Umbilical cord (tissue), 2 donors: ENCODE results near the gene ADORA1. TPM values are rescaled to one million over a fixed set of nuclear protein-coding genes. Genes with fewer than 3 reads are reported as not detected.

Source experiments
- DNase-seq: peaks from one replicate; pipeline ENCODE4 v3.0.0-alpha.2; 2015; ENCODE audit warnings: low spot score
- total RNA-seq: library from RNA; depleted of rRNA; stranded (reverse); fragments of >200 nt; gene quantifications from one replicate; pipeline ENCODE4 v1.2.3, GENCODE V29; 2014; ENCODE audit warnings: low replicate concordance; ENCODE audit not compliant: insufficient read depth

ADORA1 gene
- total RNA-seq, 1 donor from 2014 or later = 5.8 TPM

- no peak for DNase-seq
Observed at GRCh38 chr1:203156280-203156679, 28.8 kb downstream of the ADORA1 start.

GRCh38 chr1:203158423-203158822 is 30.9 kb downstream of the ADORA1 start:
- no peak for DNase-seq

- no peak for DNase-seq
Observed at GRCh38 chr1:203158960-203159665, 31.6 kb downstream of the ADORA1 start.

- DNase-seq = no peak
Observed at GRCh38 chr1:203159844-203160243, 32.3 kb downstream of the ADORA1 start.

- no peak for DNase-seq
Observed at GRCh38 chr1:203161175-203161574, 33.6 kb downstream of the ADORA1 start.

- DNase-seq = no peak
Observed at GRCh38 chr1:203161703-203162102, 34.2 kb downstream of the ADORA1 start.

- no peak for DNase-seq
Observed at GRCh38 chr1:203162403-203162802, 34.9 kb downstream of the ADORA1 start.

- no peak for DNase-seq
Observed at GRCh38 chr1:203163891-203164635, 36.5 kb downstream of the ADORA1 start.

- DNase-seq = no peak
Observed at GRCh38 chr1:203165101-203165799, 37.7 kb downstream of the ADORA1 start.

GRCh38 chr1:203165800-203166161 is 38.3 kb downstream of the ADORA1 start:
- DNase-seq = no peak

- DNase-seq = no peak
Observed at GRCh38 chr1:203166192-203166940, 38.8 kb downstream of the ADORA1 start.

- no peak for DNase-seq
Observed at GRCh38 chr1:203167026-203167912, 39.7 kb downstream of the ADORA1 start.

GRCh38 chr1:203167913-203168200 is 40.3 kb downstream of the ADORA1 start:
- DNase-seq = no peak

- DNase-seq = no peak
Observed at GRCh38 chr1:203168256-203168786, 40.8 kb downstream of the ADORA1 start.

GRCh38 chr1:203168991-203169390 is 41.5 kb downstream of the ADORA1 start:
- no peak for DNase-seq

- no peak for DNase-seq
Observed at GRCh38 chr1:203169770-203170520, 42.4 kb downstream of the ADORA1 start.

- DNase-seq = no peak
Observed at GRCh38 chr1:203170625-203171330, 43.3 kb downstream of the ADORA1 start.

- no peak for DNase-seq
Observed at GRCh38 chr1:203171341-203172183, 44.0 kb downstream of the ADORA1 start.
